ENCODE data around the gene FARS2. TPM values are rescaled to one million over a fixed set of nuclear protein-coding genes. Genes with fewer than 3 reads are reported as not detected.

The FARS2 gene
- total and polyA plus RNA-seq, 9 of the 15 experiments (the other 6 are each of a cell fraction or from before 2014, with no cell fraction given), result 16.5 to 62.2 (median 27.0) TPM

GRCh38 chr6:5656226-5656625, 394.9 kb downstream of the FARS2 start:
- CTCF ChIA-PET (ENCODE audit: low intra/inter-chr PET ratio), result no interaction called here
- BruUV-seq (replicated peaks), result no TSS peak
- Histone ChIP-seq H3K4me1 (replicated peaks in 1 of 2; ENCODE audit: control insufficient read depth in 2 of 2, insufficient read depth in 2 of 2, low read length in 2 of 2) (no peaks in the 10 kb centered on the region), H3K4me2 (ENCODE audit: insufficient read depth, low read length) (no peak overlapping the region), H3K9me3 (replicated peaks; ENCODE audit: control insufficient read depth, insufficient read depth, low read depth, low read length) (no peaks in the 10 kb centered on the region), H3K27me3 (ENCODE audit: control insufficient read depth in 2 of 2, insufficient read depth in 2 of 2, low read length in 2 of 2) (no peaks in the 10 kb centered on the region), H3K36me3 (ENCODE audit: control insufficient read depth, insufficient read depth, low read length) (no peaks in the 10 kb centered on the region), H3K9ac (ENCODE audit: insufficient read depth in 1 of 2, low read depth in 2 of 2, low read length in 2 of 2) (no peak overlapping the region), H3K27ac (ENCODE audit: extremely low read depth, low read depth, low read length) (no peak overlapping the region), H2AFZ (ENCODE audit: low read depth, low read length) (no peak overlapping the region), H3K4me3 (no peak overlapping the region), H4K20me1 (replicated peaks; ENCODE audit: control insufficient read depth, insufficient read depth, low read length) (no peaks in the 10 kb centered on the region; the same call in 1 of the 2 replicates), H3K79me2 (ENCODE audit: control insufficient read depth, insufficient read depth, low read length) (no peaks in the 10 kb centered on the region), H3K9me1 (ENCODE audit: control insufficient read depth, insufficient read depth, low read length) (peaks cover 3% of the 10 kb centered on the region)
- DNase-seq (ENCODE audit: extremely low read depth in 1 of 4, low spot score in 3 of 4) (no peak), FAIRE-seq (no peak), ATAC-seq (no peak)
- TF ChIP-seq DACH1 (IDR thresholded peaks at IDR 0.05; ENCODE audit: partially characterized antibody) (no peak), CCNT2 (IDR thresholded peaks at IDR 0.05; ENCODE audit: borderline replicate concordance, extremely low read depth, insufficient read length, low read depth, low read length) (no peak), PRMT5 (CRISPR knock-in tag; IDR thresholded peaks at IDR 0.05) (no peak), KDM2B (CRISPR knock-in tag; IDR thresholded peaks at IDR 0.05) (no peak), FOXO4 (CRISPR knock-in tag; IDR thresholded peaks at IDR 0.05) (no peak), MBD1 (CRISPR knock-in tag; IDR thresholded peaks at IDR 0.05) (no peak), MED1 (CRISPR knock-in tag; IDR thresholded peaks at IDR 0.05; ENCODE audit: borderline replicate concordance) (no peak), ZNF408 (CRISPR knock-in tag; IDR thresholded peaks at IDR 0.05; ENCODE audit: low read depth) (no peak), ZBTB43 (CRISPR knock-in tag; IDR thresholded peaks at IDR 0.05) (no peak), SUPT5H (IDR thresholded peaks at IDR 0.05) (no peak), ZNF12 (CRISPR knock-in tag; IDR thresholded peaks at IDR 0.05) (no peak), ADNP (tag; IDR thresholded peaks at IDR 0.05) (no peak)
- TF ChIP-seq, protein P1, sequence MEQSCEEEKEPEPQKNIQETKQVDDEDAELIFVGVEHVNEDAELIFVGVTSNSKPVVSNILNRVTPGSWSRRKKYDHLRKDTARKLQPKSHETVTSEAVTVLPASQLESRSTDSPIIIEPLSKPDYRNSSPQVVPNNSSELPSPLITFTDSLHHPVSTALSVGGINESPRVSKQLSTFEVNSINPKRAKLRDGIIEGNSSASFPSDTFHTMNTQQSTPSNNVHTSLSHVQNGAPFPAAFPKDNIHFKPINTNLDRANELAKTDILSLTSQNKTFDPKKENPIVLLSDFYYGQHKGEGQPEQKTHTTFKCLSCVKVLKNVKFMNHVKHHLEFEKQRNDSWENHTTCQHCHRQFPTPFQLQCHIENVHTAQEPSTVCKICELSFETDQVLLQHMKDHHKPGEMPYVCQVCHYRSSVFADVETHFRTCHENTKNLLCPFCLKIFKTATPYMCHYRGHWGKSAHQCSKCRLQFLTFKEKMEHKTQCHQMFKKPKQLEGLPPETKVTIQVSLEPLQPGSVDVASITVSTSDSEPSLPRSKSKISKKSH (CRISPR knock-in tag; IDR thresholded peaks at IDR 0.05), result no peak
- WGBS (ENCODE audit: insufficient coverage, low coverage, missing lambda C conversion rate), result 84% methylated on average over 3 of the region's 3 CpGs
- intact Hi-C loops (cut with micrococcal nuclease) (no loop called here), in situ Hi-C loops (cut with MboI) (no loop called here)
- POLR2A ChIA-PET, result interaction anchor here (0.6 kb wide), 3 partner anchors 9 to 105 kb away, joined by 3 to 4 read pairs (median 3); no protein-coding TSS in a partner anchor
